ENCODE data around the gene KCNH1. TPM values are rescaled to one million over a fixed set of nuclear protein-coding genes. Genes with fewer than 3 reads are reported as not detected.

KCNH1 gene
- total RNA-seq, 1 donor from 2014 or later = 15.5 TPM

DNA sequence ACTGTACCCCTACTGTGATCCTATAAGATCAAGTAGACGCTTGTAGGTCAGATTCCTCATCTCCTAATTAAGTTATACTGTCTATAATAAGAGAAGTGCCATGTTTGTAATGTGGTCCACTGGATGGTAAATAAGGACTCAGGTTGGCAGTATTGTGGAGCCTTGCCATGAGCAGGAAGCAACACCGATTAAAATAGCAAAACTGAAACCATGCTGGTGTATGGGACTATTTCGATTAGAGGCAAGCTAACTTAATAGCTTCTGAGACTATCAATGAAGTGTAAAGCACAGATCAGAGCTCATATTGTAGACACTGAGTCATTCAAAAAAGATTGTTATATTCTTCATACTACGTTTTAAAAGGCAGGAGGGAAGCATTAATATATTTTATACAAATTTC lies 456.4 kb downstream of the KCNH1 start:
- H3K27ac ChIP-seq (ENCODE audit: low read depth, low read length) = no peak overlapping the region
- H2AFZ ChIP-seq (ENCODE audit: low read depth, low read length) = no peak overlapping the region
- no peaks in the 10 kb centered on the region for H3K79me2 ChIP-seq (ENCODE audit: insufficient read depth, low read length)
- H3K36me3 Mint-ChIP-seq (ENCODE audit: low read depth, unreplicated experiment) = peaks cover 16% of the 10 kb centered on the region
- no peak for TF ChIP-seq EZH2 (IDR thresholded peaks at IDR 0.05; ENCODE audit: insufficient read depth, low read length)
- TF ChIP-seq, protein P1, sequence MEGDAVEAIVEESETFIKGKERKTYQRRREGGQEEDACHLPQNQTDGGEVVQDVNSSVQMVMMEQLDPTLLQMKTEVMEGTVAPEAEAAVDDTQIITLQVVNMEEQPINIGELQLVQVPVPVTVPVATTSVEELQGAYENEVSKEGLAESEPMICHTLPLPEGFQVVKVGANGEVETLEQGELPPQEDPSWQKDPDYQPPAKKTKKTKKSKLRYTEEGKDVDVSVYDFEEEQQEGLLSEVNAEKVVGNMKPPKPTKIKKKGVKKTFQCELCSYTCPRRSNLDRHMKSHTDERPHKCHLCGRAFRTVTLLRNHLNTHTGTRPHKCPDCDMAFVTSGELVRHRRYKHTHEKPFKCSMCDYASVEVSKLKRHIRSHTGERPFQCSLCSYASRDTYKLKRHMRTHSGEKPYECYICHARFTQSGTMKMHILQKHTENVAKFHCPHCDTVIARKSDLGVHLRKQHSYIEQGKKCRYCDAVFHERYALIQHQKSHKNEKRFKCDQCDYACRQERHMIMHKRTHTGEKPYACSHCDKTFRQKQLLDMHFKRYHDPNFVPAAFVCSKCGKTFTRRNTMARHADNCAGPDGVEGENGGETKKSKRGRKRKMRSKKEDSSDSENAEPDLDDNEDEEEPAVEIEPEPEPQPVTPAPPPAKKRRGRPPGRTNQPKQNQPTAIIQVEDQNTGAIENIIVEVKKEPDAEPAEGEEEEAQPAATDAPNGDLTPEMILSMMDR (IDR thresholded peaks at IDR 0.05; ENCODE audit: insufficient read depth, low read depth, low read length) = no peak
- H3K27me3 Mint-ChIP-seq (ENCODE audit: low read depth, unreplicated experiment) = no peaks in the 10 kb centered on the region
- H3K9me3 ChIP-seq (ENCODE audit: insufficient read depth, low read depth, low read length) = no peaks in the 10 kb centered on the region
- no peak overlapping the region for H3K4me2 ChIP-seq (ENCODE audit: low read length)
- FAIRE-seq (no peak), DNase-seq (ENCODE audit: low read depth) (no peak)
- H3K4me1 Mint-ChIP-seq (ENCODE audit: low read depth, unreplicated experiment) = no peaks in the 10 kb centered on the region
- no peaks in the 10 kb centered on the region for H3K4me1 ChIP-seq (ENCODE audit: insufficient read depth, low read length)
- H3K4me3 Mint-ChIP-seq (ENCODE audit: unreplicated experiment) = no peak overlapping the region
- no peaks in the 10 kb centered on the region for H3K36me3 ChIP-seq (ENCODE audit: insufficient read depth, low read length)
- no peak overlapping the region for H3K27ac Mint-ChIP-seq (ENCODE audit: unreplicated experiment)
- no peaks in the 10 kb centered on the region for H4K20me1 ChIP-seq (ENCODE audit: insufficient read depth, low read length)
- no peak overlapping the region for H3K9ac ChIP-seq (ENCODE audit: low read length)
- no peak overlapping the region for H3K4me3 ChIP-seq (ENCODE audit: insufficient read depth, low read depth, low read length)
- no peaks in the 10 kb centered on the region for H3K27me3 ChIP-seq (ENCODE audit: insufficient read depth, low read length)
- no peaks in the 10 kb centered on the region for H3K9me3 Mint-ChIP-seq (ENCODE audit: unreplicated experiment)

DNA sequence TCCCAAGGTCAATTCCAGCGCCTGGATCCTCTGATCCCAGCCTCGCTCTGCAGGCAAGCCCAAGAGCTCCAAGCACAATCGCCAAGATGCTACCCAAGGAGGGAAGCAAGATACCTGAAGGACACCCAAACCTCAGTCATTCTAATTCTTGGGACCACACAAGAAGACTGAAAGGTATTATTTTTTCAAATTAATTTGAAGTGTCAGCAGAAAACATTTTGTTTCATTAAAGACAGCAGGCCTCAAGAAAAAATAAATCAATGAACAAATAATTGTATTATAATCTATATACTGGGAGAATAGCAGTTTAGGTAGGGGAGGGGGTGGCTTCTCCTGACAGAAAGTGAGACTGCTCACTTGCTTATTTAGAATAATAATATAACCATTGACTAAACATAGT lies 457.4 kb downstream of the KCNH1 start:
- H3K4me2 ChIP-seq (ENCODE audit: low read length) = no peak overlapping the region
- no peak for FAIRE-seq
- no peaks in the 10 kb centered on the region for H3K4me1 Mint-ChIP-seq (ENCODE audit: low read depth, unreplicated experiment)
- H3K36me3 Mint-ChIP-seq (ENCODE audit: low read depth, unreplicated experiment) = peaks cover 13% of the 10 kb centered on the region
- no peaks in the 10 kb centered on the region for H3K79me2 ChIP-seq (ENCODE audit: insufficient read depth, low read length)
- no peak overlapping the region for H3K4me3 Mint-ChIP-seq (ENCODE audit: unreplicated experiment)
- no peak overlapping the region for H3K4me3 ChIP-seq (ENCODE audit: insufficient read depth, low read depth, low read length)
- H3K9me3 Mint-ChIP-seq (ENCODE audit: unreplicated experiment) = no peaks in the 10 kb centered on the region
- H3K27ac ChIP-seq (ENCODE audit: low read depth, low read length) = no peak overlapping the region
- H3K9me3 ChIP-seq (ENCODE audit: insufficient read depth, low read depth, low read length) = no peaks in the 10 kb centered on the region
- no peaks in the 10 kb centered on the region for H4K20me1 ChIP-seq (ENCODE audit: insufficient read depth, low read length)
- DNase-seq (ENCODE audit: low read depth) = no peak
- H3K4me1 ChIP-seq (ENCODE audit: insufficient read depth, low read length) = no peaks in the 10 kb centered on the region
- TF ChIP-seq EZH2 (IDR thresholded peaks at IDR 0.05; ENCODE audit: insufficient read depth, low read length) = no peak
- TF ChIP-seq, protein P1 (IDR thresholded peaks at IDR 0.05; ENCODE audit: insufficient read depth, low read depth, low read length) = no peak
- H3K27me3 ChIP-seq (ENCODE audit: insufficient read depth, low read length) = no peaks in the 10 kb centered on the region
- no peaks in the 10 kb centered on the region for H3K27me3 Mint-ChIP-seq (ENCODE audit: low read depth, unreplicated experiment)
- H3K36me3 ChIP-seq (ENCODE audit: insufficient read depth, low read length) = no peaks in the 10 kb centered on the region
- H3K27ac Mint-ChIP-seq (ENCODE audit: unreplicated experiment) = no peak overlapping the region
- no peak overlapping the region for H2AFZ ChIP-seq (ENCODE audit: low read depth, low read length)
- H3K9ac ChIP-seq (ENCODE audit: low read length) = no peak overlapping the region

GRCh38 chr1:210674151-210674550 lies 459.8 kb downstream of the KCNH1 start:
- TF ChIP-seq, protein P1 (IDR thresholded peaks at IDR 0.05; ENCODE audit: insufficient read depth, low read depth, low read length) = no peak
- TF ChIP-seq EZH2 (IDR thresholded peaks at IDR 0.05; ENCODE audit: insufficient read depth, low read length) = no peak
- no peaks in the 10 kb centered on the region for H3K27me3 ChIP-seq (ENCODE audit: insufficient read depth, low read length)
- no peaks in the 10 kb centered on the region for H3K9me3 ChIP-seq (ENCODE audit: insufficient read depth, low read depth, low read length)
- H3K27ac ChIP-seq (ENCODE audit: low read depth, low read length) = no peak overlapping the region
- H2AFZ ChIP-seq (ENCODE audit: low read depth, low read length) = no peak overlapping the region
- no peak overlapping the region for H3K9ac ChIP-seq (ENCODE audit: low read length)
- FAIRE-seq = no peak
- H3K4me3 Mint-ChIP-seq (ENCODE audit: unreplicated experiment) = no peak overlapping the region
- no peak overlapping the region for H3K4me2 ChIP-seq (ENCODE audit: low read length)
- H4K20me1 ChIP-seq (ENCODE audit: insufficient read depth, low read length) = no peaks in the 10 kb centered on the region
- no peak for DNase-seq (ENCODE audit: low read depth)
- H3K27me3 Mint-ChIP-seq (ENCODE audit: low read depth, unreplicated experiment) = no peaks in the 10 kb centered on the region
- no peaks in the 10 kb centered on the region for H3K9me3 Mint-ChIP-seq (ENCODE audit: unreplicated experiment)
- H3K36me3 ChIP-seq (ENCODE audit: insufficient read depth, low read length) = no peaks in the 10 kb centered on the region
- peaks cover 7% of the 10 kb centered on the region for H3K4me1 Mint-ChIP-seq (ENCODE audit: low read depth, unreplicated experiment)
- peaks cover 10% of the 10 kb centered on the region for H3K36me3 Mint-ChIP-seq (ENCODE audit: low read depth, unreplicated experiment)
- H3K79me2 ChIP-seq (ENCODE audit: insufficient read depth, low read length) = no peaks in the 10 kb centered on the region
- H3K4me1 ChIP-seq (ENCODE audit: insufficient read depth, low read length) = no peaks in the 10 kb centered on the region
- H3K27ac Mint-ChIP-seq (ENCODE audit: unreplicated experiment) = no peak overlapping the region
- no peak overlapping the region for H3K4me3 ChIP-seq (ENCODE audit: insufficient read depth, low read depth, low read length)

Data from astrocyte (in vitro differentiated cells and primary cell).